Lung (tissue), 12 donors: ENCODE measurements around the gene GPX8. TPM values are rescaled to one million over a fixed set of nuclear protein-coding genes. Genes with fewer than 3 reads are reported as not detected.

Source experiments
- ATAC-seq: fragments of 200-7000 bp; cut with Tn5 transposase; one replicate; pipeline ENCODE4 v1.9.1; 2020; ENCODE audit warnings: moderate number of reproducible peaks; ENCODE audit not compliant: insufficient read depth, low FRiP score
- DNase-seq, 3 donors: peaks; one replicate each; pipeline ENCODE4 v3.0.0-alpha.2; 2013 to 2017
- H3K27ac ChIP-seq, 2 donors: one replicate each; pipeline ENCODE4 v1.5.1; 2013; ENCODE audit warnings: mild to moderate bottlenecking in 2 of 2, moderate library complexity in 2 of 2, control low read depth in 1 of 2, inconsistent platforms in 1 of 2, low read depth in 1 of 2, low read length in 1 of 2
- H3K27me3 ChIP-seq, 3 donors: one replicate each; pipeline ENCODE4 v1.5.1; 2013; ENCODE audit warnings: low read length in 2 of 3; ENCODE audit not compliant: control insufficient read depth in 3 of 3, insufficient read depth in 3 of 3
- H3K36me3 ChIP-seq, 4 donors: one replicate each; pipeline ENCODE4 v1.5.1; 2013; ENCODE audit warnings: low read length in 4 of 4, mild to moderate bottlenecking in 1 of 4, moderate library complexity in 1 of 4; ENCODE audit not compliant: control insufficient read depth in 4 of 4, insufficient read depth in 4 of 4
- H3K4me1 ChIP-seq, 5 donors: one replicate each; pipeline ENCODE4 v1.5.1; 2013; ENCODE audit warnings: low read length in 5 of 5, mild to moderate bottlenecking in 2 of 5, moderate library complexity in 1 of 5; ENCODE audit not compliant: control insufficient read depth in 5 of 5, insufficient read depth in 5 of 5
- H3K4me3 ChIP-seq: one replicate; pipeline ENCODE4 v1.5.1; 2013; ENCODE audit warnings: mild to moderate bottlenecking, control low read depth, moderate library complexity
- H3K9ac ChIP-seq, 2 donors: one replicate each; pipeline ENCODE4 v1.5.1; 2013; ENCODE audit warnings: low read length in 2 of 2, control low read depth in 1 of 2; ENCODE audit not compliant: insufficient read depth in 1 of 2
- H3K9me3 ChIP-seq, 4 donors: one replicate each; pipeline ENCODE4 v1.5.1; 2013; ENCODE audit warnings: low read length in 3 of 4, mild to moderate bottlenecking in 1 of 4, moderate library complexity in 1 of 4; ENCODE audit not compliant: control insufficient read depth in 4 of 4, insufficient read depth in 3 of 4
- CTCF ChIP-seq: IDR thresholded peaks from 2 replicates; pipeline ENCODE4 v1.5.1; 2012; ENCODE audit warnings: mild to moderate bottlenecking; ENCODE audit errors: control extremely low read depth, extremely low read depth
- whole genome bisulfite sequencing, 2 donors: extraction: QIAGEN DNeasy Blood & Tissue Kit; methylation state at CpG; one replicate each; pipeline ENCODE4 v1.1.7; 2013; 5-methylcytosine and 5-hydroxymethylcytosine counted together
- polyA plus RNA-seq, 2 donors: library from polyadenylated mRNA; stranded (reverse); fragments of 200-250 nt; gene quantifications; one replicate each; pipeline ENCODE4 v1.2.1, GENCODE V29; 2013
- total RNA-seq, 2 donors: library from RNA; depleted of rRNA in 1 of 2; stranded (reverse); fragments of >200 nt in 1 of 2; gene quantifications; one replicate each; pipeline ENCODE4 v1.2.1, GENCODE V29; 2014 to 2021
- donor health status: control.
- donor health status: control.
- donor health status: Bipolar disorder and iron deficiency.
- donor health status: healthy.
- donor health status: DM: yes; HTN: yes; CAD: no.

GPX8 gene
- total and polyA plus RNA-seq, 4 donors = 7.5 to 30.8 (median 13.7) TPM

DNA sequence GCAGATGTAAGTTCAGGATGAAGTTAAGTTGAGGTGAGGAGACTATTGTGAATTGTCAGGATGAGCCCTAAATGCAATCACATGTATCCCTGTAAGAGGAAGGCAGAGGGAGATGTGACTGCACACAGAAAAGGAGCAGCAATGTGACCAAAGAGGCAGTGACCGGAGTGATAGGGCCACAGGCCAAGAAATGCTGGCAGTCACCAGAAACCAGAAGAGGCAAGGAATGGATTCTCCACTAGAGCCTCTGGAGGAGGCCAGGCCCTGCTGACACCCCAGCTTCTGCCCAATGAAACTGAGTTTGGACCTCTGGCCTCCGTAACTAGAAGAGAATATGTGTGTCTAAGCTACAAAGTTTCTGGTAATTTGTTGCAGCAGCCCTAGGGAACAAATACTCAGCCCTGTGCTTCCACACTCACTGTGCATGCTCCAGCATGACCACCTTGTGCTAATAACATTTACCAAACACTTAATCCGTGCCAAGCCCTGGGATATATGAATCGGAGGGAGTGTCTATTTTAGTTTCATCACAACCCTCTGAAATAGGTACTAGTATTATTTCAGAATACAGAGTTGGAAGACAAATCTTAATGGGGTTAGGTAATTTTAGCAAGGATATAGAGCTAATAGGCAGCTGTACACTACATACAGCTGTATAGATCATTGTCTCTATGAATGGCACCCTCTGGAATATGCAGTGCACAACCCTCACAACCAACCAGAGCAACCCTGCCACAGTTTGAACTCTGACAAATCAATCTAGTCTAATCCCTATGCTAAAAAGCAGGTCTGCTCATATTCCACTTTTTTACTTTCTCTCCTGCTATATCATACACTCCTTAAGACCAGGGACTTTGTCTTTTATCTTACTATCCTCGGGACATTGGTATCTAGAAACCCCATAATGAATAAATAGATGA is 7.8 kb upstream of the GPX8 start:
- DNase-seq (no peak), ATAC-seq (no peak)
- H3K27ac ChIP-seq = no peak overlapping the region
- 65 to 66% methylated on average over 5 of the region's 5 CpGs for WGBS, 2 donors
- no peaks in the 10 kb centered on the region for H3K36me3 ChIP-seq
- peaks cover 0 to 6% (median 0%) of the 10 kb centered on the region in 5 donors for H3K4me1 ChIP-seq
- H3K4me3 ChIP-seq = no peak overlapping the region
- H3K9ac ChIP-seq = no peak overlapping the region
- no peaks in the 10 kb centered on the region for H3K27me3 ChIP-seq
- no peak for TF ChIP-seq CTCF
- H3K9me3 ChIP-seq = peaks cover 0 to 3% (median 0%) of the 10 kb centered on the region in 4 donors

GRCh38 chr5:55154873-55155272 is 5.1 kb upstream of the GPX8 start:
- no peak for TF ChIP-seq CTCF
- ATAC-seq (no peak), DNase-seq (no peak)
- no peak overlapping the region for H3K27ac ChIP-seq
- no peaks in the 10 kb centered on the region for H3K36me3 ChIP-seq
- H3K4me1 ChIP-seq = peaks cover 0 to 6% (median 0%) of the 10 kb centered on the region in 5 donors
- no peaks in the 10 kb centered on the region for H3K27me3 ChIP-seq
- no peak overlapping the region for H3K9ac ChIP-seq
- 26 to 27% methylated on average over 3 of the region's 3 CpGs for WGBS, 2 donors
- no peak overlapping the region for H3K4me3 ChIP-seq
- H3K9me3 ChIP-seq = peaks cover 0 to 3% (median 0%) of the 10 kb centered on the region in 4 donors

- Histone ChIP-seq H3K4me3 (no peak overlapping the region), H3K9me3 (peaks cover 0 to under 1% (median 0%) of the 10 kb centered on the region in 4 donors), H3K9ac (peak overlapping the region in 1 of 2 donors; percentile 70), H3K27me3 (no peaks in the 10 kb centered on the region), H3K4me1 (peaks cover 0 to 9% (median 4%) of the 10 kb centered on the region in 5 donors), H3K36me3 (peaks cover 0 to 9% (median 0%) of the 10 kb centered on the region in 4 donors), H3K27ac (no peak overlapping the region)
- no peak for TF ChIP-seq CTCF
- peak; percentile 84 to 97 (median 95) for DNase-seq
- WGBS, 2 donors = 15 to 22% methylated on average over 9 of the region's 9 CpGs
- ATAC-seq = no peak
Measured at GRCh38 chr5:55160493-55161209, 680 bp downstream of the GPX8 start.
